Transverse colon (tissue), 3 donors: ENCODE measurements around the gene CRISP2.
"Not testable (repeated sequence)": the region's sequence is repeated elsewhere in the genome, so short reads cannot be mapped to it uniquely, and the experiment has no call there.

Source experiments
- CTCF ChIP-seq, 5 experiments: fragments of 200-600 bp in 3 of 5; fragments of 450-650 bp in 2 of 5; sonication (generic) in 3 of 5; IDR thresholded peaks; 1 replicate in 2 of 5; 2 replicates in 3 of 5; pipeline ENCODE4 v1.5.1; 2016 to 2017; ENCODE audit warnings: antibody characterized with exemption in 5 of 5, inconsistent platforms in 3 of 5, mild to moderate bottlenecking in 2 of 5, moderate library complexity in 1 of 5
- POLR2A ChIP-seq: fragments of 450-650 bp; IDR thresholded peaks from one replicate; pipeline ENCODE4 v1.6.1; 2016; ENCODE audit warnings: antibody characterized with exemption, mild to moderate bottlenecking, moderate library complexity

GRCh38 chr6:49664054-49664453, 49.3 kb downstream of the CRISP2 start:
- not testable (repeated sequence) for TF ChIP-seq CTCF (IDR thresholded peaks at IDR 0.05); POLR2A
